HepG2 (cell line): ENCODE data around the gene RASSF4. TPM values are rescaled to one million over a fixed set of nuclear protein-coding genes. Genes with fewer than 3 reads are reported as not detected.

Experiments used
- ARNTL ChIP-seq: sonication (generic); formaldehyde crosslinking; IDR thresholded peaks from 2 replicates; pipeline ENCODE4 v1.4.0; 2020; ENCODE audit warnings: mild to moderate bottlenecking, missing genetic modification reagents
- ASH2L ChIP-seq: fragments of 300-600, 200-600 bp; sonication (generic); IDR thresholded peaks from 2 replicates; pipeline ENCODE4 v1.7.0; 2017; ENCODE audit warnings: low read depth, mild to moderate bottlenecking, moderate library complexity, mixed read lengths, low read length; ENCODE audit not compliant: insufficient read length
- ATF3 ChIP-seq: sonication (generic); formaldehyde crosslinking; IDR thresholded peaks from 2 replicates; pipeline ENCODE4 v1.4.0; 2020; ENCODE audit warnings: missing genetic modification reagents
- BORCS8-MEF2B ChIP-seq: sonication (generic); formaldehyde crosslinking; IDR thresholded peaks from 2 replicates; pipeline ENCODE4 v1.8.0; 2022; ENCODE audit warnings: mild to moderate bottlenecking, missing genetic modification reagents
- BRD4 ChIP-seq: sonication (generic); formaldehyde crosslinking; IDR thresholded peaks from 2 replicates; pipeline ENCODE4 v1.4.0; 2020; ENCODE audit warnings: missing genetic modification reagents
- CEBPZ ChIP-seq: IDR thresholded peaks from 2 replicates; pipeline ENCODE4 v1.6.1; 2012; ENCODE audit warnings: low read length, improper control_type of control experiment
- FOXP4 ChIP-seq: sonication (generic); formaldehyde crosslinking; IDR thresholded peaks from 2 replicates; pipeline ENCODE4 v1.4.0; 2020; ENCODE audit warnings: missing genetic modification reagents
- KDM1A ChIP-seq: IDR thresholded peaks from 2 replicates; pipeline ENCODE4 v1.6.1; 2016; ENCODE audit warnings: missing compliant biosample characterization
- MTF1 ChIP-seq: sonication (generic); formaldehyde crosslinking; IDR thresholded peaks from 2 replicates; pipeline ENCODE4 v1.5.0; 2020; ENCODE audit warnings: missing genetic modification reagents
- POLR2A ChIP-seq, 2 experiments: IDR thresholded peaks; 2 replicates each; pipeline ENCODE4 v1.6.1; 2011; ENCODE audit warnings: low read depth in 2 of 2, low read length in 2 of 2, mild to moderate bottlenecking in 1 of 2, moderate library complexity in 1 of 2; ENCODE audit not compliant: insufficient read depth in 1 of 2
- SIN3B ChIP-seq: fragments of 150-350 bp; IDR thresholded peaks from 2 replicates; pipeline ENCODE4 v1.6.1; 2014; ENCODE audit warnings: low read length
- SIX4 ChIP-seq: sonication (generic); formaldehyde crosslinking; IDR thresholded peaks from 2 replicates; pipeline ENCODE4 v1.4.0; 2020; ENCODE audit warnings: missing genetic modification reagents
- SMYD3 ChIP-seq: sonication (generic); formaldehyde crosslinking; IDR thresholded peaks from 2 replicates; pipeline ENCODE4 v1.8.1; 2023; ENCODE audit warnings: mild to moderate bottlenecking, missing genetic modification reagents
- SOX5 ChIP-seq: IDR thresholded peaks from 2 replicates; pipeline ENCODE4 v1.6.1; 2016; ENCODE audit warnings: borderline replicate concordance
- SYNCRIP ChIP-seq: fragments of 200-400 bp; formaldehyde crosslinking; IDR thresholded peaks from 2 replicates; pipeline ENCODE4 v1.6.1; 2018; ENCODE audit warnings: mild to moderate bottlenecking, low read depth, low read length; ENCODE audit not compliant: insufficient read depth
- TFAP4 ChIP-seq: sonication (generic); IDR thresholded peaks from 2 replicates; pipeline ENCODE4 v1.6.1; 2016; ENCODE audit warnings: low read depth, borderline replicate concordance
- U2AF1 ChIP-seq: fragments of 200-400 bp; formaldehyde crosslinking; optimal IDR thresholded peaks from 2 replicates; pipeline ENCODE3; 2017; ENCODE audit warnings: mild to moderate bottlenecking, low read depth, low read length
- ZBTB3 ChIP-seq: sonication (generic); formaldehyde crosslinking; IDR thresholded peaks from 2 replicates; pipeline ENCODE4 v1.4.0; 2020; ENCODE audit warnings: low read depth, mild to moderate bottlenecking, moderate library complexity, missing genetic modification reagents, borderline replicate concordance
- ZIK1 ChIP-seq: sonication (generic); formaldehyde crosslinking; IDR thresholded peaks from 2 replicates; pipeline ENCODE4 v1.5.0; 2020; ENCODE audit warnings: mild to moderate bottlenecking, low read depth, missing genetic modification reagents, borderline replicate concordance
- ZMAT3 ChIP-seq: sonication (generic); formaldehyde crosslinking; conservative IDR thresholded peaks from 2 replicates; pipeline ENCODE4 v1.7.0; 2021; ENCODE audit warnings: missing genetic modification reagents
- ZMYM4 ChIP-seq: sonication (generic); formaldehyde crosslinking; IDR thresholded peaks from 2 replicates; pipeline ENCODE4 v1.8.1; 2023; ENCODE audit warnings: mild to moderate bottlenecking, missing genetic modification reagents
- ZNF136 ChIP-seq: sonication (generic); formaldehyde crosslinking; IDR thresholded peaks from 2 replicates; pipeline ENCODE4 v1.8.1; 2022; ENCODE audit warnings: low read depth, mild to moderate bottlenecking, moderate library complexity, missing genetic modification reagents
- ZNF30 ChIP-seq: sonication (generic); formaldehyde crosslinking; IDR thresholded peaks from 2 replicates; pipeline ENCODE4 v1.5.0; 2020; ENCODE audit warnings: mild to moderate bottlenecking, missing genetic modification reagents
- ZNF576 ChIP-seq: sonication (generic); formaldehyde crosslinking; IDR thresholded peaks from 2 replicates; pipeline ENCODE4 v1.4.0; 2020; ENCODE audit warnings: mild to moderate bottlenecking, missing genetic modification reagents
- polyA plus RNA-seq, 8 experiments: library from polyadenylated mRNA; depleted of rRNA in 3 of 8; stranded (reverse) in 7 of 8; unstranded in 1 of 8; fragments of >200 nt; fragmentation: Illumina TruSeq in 4 of 8; extraction: Trizol in 4 of 8; gene quantifications; 2 replicates each; pipeline versions ENCODE4 v1.2.1 to v1.2.3, GENCODE V29; 2011 to 2016; ENCODE audit warnings: low read depth in 4 of 8, missing spikeins in 1 of 8, mixed read lengths in 1 of 8; ENCODE audit not compliant: insufficient read depth in 1 of 8
- total RNA-seq, 5 experiments: library from RNA; depleted of rRNA; stranded (reverse); fragments of >200 nt; fragmentation: Illumina TruSeq; extraction: Trizol; gene quantifications; 2 replicates each; pipeline ENCODE4 v1.2.3, GENCODE V29; 2016; ENCODE audit warnings: low read depth in 1 of 5

RASSF4 gene
- total and polyA plus RNA-seq, 2 of the 13 experiments (the other 11 are each of a cell fraction or from before 2014, with no cell fraction given), result 34.0 to 51.7 TPM

GRCh38 chr10:44981172-44982113, 21.8 kb downstream of the RASSF4 start (continued):
- no peak for TF ChIP-seq U2AF1
- no peak for TF ChIP-seq BRD4 (CRISPR knock-in tag)
- TF ChIP-seq KDM1A (CRISPR knock-in tag), result no peak
- no peak for TF ChIP-seq ZBTB3 (CRISPR knock-in tag)
- TF ChIP-seq ZNF30 (CRISPR knock-in tag), result no peak
- TF ChIP-seq FOXP4, result no peak
- TF ChIP-seq ZMAT3 (CRISPR knock-in tag), result no peak
- no peak for TF ChIP-seq SMYD3 (CRISPR knock-in tag)
- no peak for TF ChIP-seq ZMYM4 (CRISPR knock-in tag)
- TF ChIP-seq SIN3B, result no peak
- no peak for TF ChIP-seq ZNF576 (CRISPR knock-in tag)
- TF ChIP-seq BORCS8-MEF2B (CRISPR knock-in tag), result no peak
- peak; percentile 36 for TF ChIP-seq ASH2L
- TF ChIP-seq TFAP4, result peak; percentile 50; the same call in 1 of the 2 replicates
- no peak for TF ChIP-seq ZNF136 (CRISPR knock-in tag)
- no peak for TF ChIP-seq SYNCRIP
- no peak for TF ChIP-seq MTF1
- no peak for TF ChIP-seq POLR2A (IDR thresholded peaks at IDR 0.05; ENCODE audit: insufficient read depth in 1 of 2, low read depth in 2 of 2, low read length in 2 of 2)
- TF ChIP-seq ARNTL, result 0 out of 2 replicates have a peak, but pooled peaks have one; percentile 16
- TF ChIP-seq CEBPZ, result no peak
- 0 out of 2 replicates have a peak, but pooled peaks have one; percentile 0 for TF ChIP-seq SOX5 (CRISPR knock-in tag)
- TF ChIP-seq ATF3, result peak; percentile 69; the same call in 1 of the 2 replicates
- no peak for TF ChIP-seq SIX4 (CRISPR knock-in tag)
- TF ChIP-seq ZIK1, result no peak
